Measurements from ENCODE around the gene LRRC74A. TPM values are rescaled to one million over a fixed set of nuclear protein-coding genes. Genes with fewer than 3 reads are reported as not detected.

LRRC74A gene
- total and polyA plus RNA-seq, 2 of the 4 experiments (the other 2 are of a cell fraction): not detected

DNA sequence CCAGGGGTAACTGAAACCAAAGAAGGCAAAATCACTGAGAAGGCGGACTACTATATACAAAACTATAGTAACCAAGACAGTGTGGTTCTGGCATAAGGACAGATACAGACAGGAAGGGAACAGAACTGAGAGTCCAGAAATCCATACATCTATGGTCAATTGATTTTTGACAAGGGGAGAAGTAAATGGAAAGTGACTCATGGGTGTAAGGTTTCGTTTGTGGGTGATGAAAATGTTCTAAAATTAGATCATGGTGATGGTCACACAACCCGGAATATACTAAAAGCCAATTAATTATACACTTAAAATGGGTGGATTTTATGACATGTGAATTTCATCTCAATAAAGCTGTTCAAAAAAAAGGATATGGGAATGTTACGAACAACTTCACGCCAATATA, 32.3 kb upstream of the LRRC74A start:
- POLR2A ChIA-PET (ENCODE audit: unreplicated experiment): no interaction called here
- H3K36me3 ChIP-seq (ENCODE audit: control insufficient read depth, insufficient read depth, low read length): peaks cover 20% of the 10 kb centered on the region
- no peak overlapping the region for H3K14ac ChIP-seq (replicated peaks; ENCODE audit: low read depth, low read length)
- no peak overlapping the region for H3K18ac ChIP-seq (ENCODE audit: low read depth, low read length)
- no peak overlapping the region for H2BK5ac ChIP-seq (ENCODE audit: low read depth, low read length, poor library complexity, severe bottlenecking)
- no peak overlapping the region for H3K56ac ChIP-seq (ENCODE audit: extremely low read depth, insufficient read depth, low read length)
- no peaks in the 10 kb centered on the region for H3K79me1 ChIP-seq (ENCODE audit: low read depth in 1 of 2, low read length in 2 of 2)
- ATAC-seq (ENCODE audit: low read depth) (no peak), DNase-seq (peak; percentile 39)
- H4K5ac ChIP-seq (ENCODE audit: low read depth, low read length): no peak overlapping the region
- no peak overlapping the region for H3K27ac ChIP-seq (ENCODE audit: insufficient read depth, low read length)
- BruUV-seq (replicated peaks): no TSS peak
- no peaks in the 10 kb centered on the region; the same call in 1 of the 2 replicates for H3K9me1 ChIP-seq (ENCODE audit: insufficient read depth, low read length)
- no peaks in the 10 kb centered on the region for H3K4me1 ChIP-seq (ENCODE audit: control insufficient read depth, insufficient read depth, low read length)
- no peak overlapping the region for H4K91ac ChIP-seq (ENCODE audit: insufficient read depth, low read depth, low read length)
- H2BK120ac ChIP-seq (ENCODE audit: low read depth, low read length): no peak overlapping the region
- TF ChIP-seq POLR2A (IDR thresholded peaks at IDR 0.05; ENCODE audit: low read depth, low read length) (no peak), CHD1 (IDR thresholded peaks at IDR 0.05; ENCODE audit: low read depth, low read length) (no peak), ELK1 (IDR thresholded peaks at IDR 0.05; ENCODE audit: borderline replicate concordance, low read depth, low read length) (no peak), CEBPB (IDR thresholded peaks at IDR 0.05; ENCODE audit: low read depth, low read length) (no peak), USF2 (IDR thresholded peaks at IDR 0.05; ENCODE audit: low read depth, low read length) (no peak), RFX5 (IDR thresholded peaks at IDR 0.05; ENCODE audit: low read depth, low read length) (no peak), SMC3 (IDR thresholded peaks at IDR 0.05; ENCODE audit: low read depth, low read length) (no peak), NFE2L2 (IDR thresholded peaks at IDR 0.05; ENCODE audit: low read depth, low read length) (no peak), MAFK (IDR thresholded peaks at IDR 0.05; ENCODE audit: low read depth, low read length) (no peak), FOS (IDR thresholded peaks at IDR 0.05; ENCODE audit: low read depth, low read length) (no peak), RCOR1 (IDR thresholded peaks at IDR 0.05; ENCODE audit: insufficient replicate concordance, low read length) (no peak), BHLHE40 (IDR thresholded peaks at IDR 0.05; ENCODE audit: low read depth, low read length) (no peak), RAD21 (IDR thresholded peaks at IDR 0.05; ENCODE audit: low read length) (no peak)
- no peak overlapping the region for H4K8ac ChIP-seq (ENCODE audit: low read depth in 2 of 2, low read length in 2 of 2)
- no peak overlapping the region for H2AK5ac ChIP-seq (ENCODE audit: low read depth, low read length)
- H3K9ac ChIP-seq (ENCODE audit: low read depth, low read length): no peak overlapping the region
- no peak overlapping the region for H2AFZ ChIP-seq (replicated peaks; ENCODE audit: low read length, poor library complexity)
- H2BK15ac ChIP-seq (ENCODE audit: low read depth, low read length): no peak overlapping the region
- H3K9me3 ChIP-seq (ENCODE audit: control insufficient read depth, insufficient read depth, low read length): no peaks in the 10 kb centered on the region
- in situ Hi-C loops (cut with MboI; ENCODE audit: low sequenced_read_pairs): no loop called here
- intact Hi-C loops (cut with micrococcal nuclease): no loop called here
- H3K4ac ChIP-seq (ENCODE audit: low read depth, low read length): no peak overlapping the region
- no peak overlapping the region for H3K4me2 ChIP-seq (ENCODE audit: low read depth, low read length)
- no peak overlapping the region for H2BK20ac ChIP-seq (ENCODE audit: low read depth, low read length)
- dilution Hi-C loops (cut with HindIII; ENCODE audit: low sequenced_read_pairs, unreplicated experiment): no loop called here
- no peaks in the 10 kb centered on the region for H4K20me1 ChIP-seq (ENCODE audit: insufficient read depth, low read length)
- no CpG with 5 or more reads among the region's 5 CpGs for WGBS, 2 experiments (ENCODE audit: extremely low coverage in 2 of 2, insufficient read length in 1 of 2)
- H2AK9ac ChIP-seq (replicated peaks; ENCODE audit: low read depth, low read length, poor library complexity): no peak overlapping the region
- no peak overlapping the region for H3K23ac ChIP-seq (ENCODE audit: low read depth, low read length)
- CTCF ChIA-PET: no interaction called here
- H3K4me3 ChIP-seq (ENCODE audit: insufficient read depth, low read depth, low read length): no peak overlapping the region
- H3K27me3 ChIP-seq (ENCODE audit: control insufficient read depth, insufficient read depth, low read length): no peaks in the 10 kb centered on the region

All from IMR-90 (cell line).